ENCODE results near the gene ARPP21. TPM values are rescaled to one million over a fixed set of nuclear protein-coding genes. Genes with fewer than 3 reads are reported as not detected.

ARPP21 gene
- polyA plus RNA-seq, 1 of the 3 experiments (the other 2 are of a cell fraction), result 1.6 TPM

GRCh38 chr3:35647461-35647860 is 8.1 kb downstream of the ARPP21 start:
- TF ChIP-seq MAX (IDR thresholded peaks at IDR 0.05; ENCODE audit: low read depth), result no peak
- peaks cover 8% of the 10 kb centered on the region for H3F3A ChIP-seq (replicated peaks; ENCODE audit: insufficient read depth)
- H3K4me1 ChIP-seq (ENCODE audit: control insufficient read depth in 1 of 2, insufficient read depth in 2 of 2, low read depth in 1 of 2, low read length in 1 of 2), result peaks cover 0 to 14% of the 10 kb centered on the region in 2 experiments; a peak in 1 of 4 replicates
- ChIA-PET POLR2A (no interaction called here), CTCF (interaction anchor here (0.7 to 1.8 kb wide), 3 partner anchors 12 to 83 kb away, joined by 3 to 4 read pairs (median 3); no protein-coding TSS in a partner anchor)
- WGBS (ENCODE audit: low lambda C conversion rate), result 83% methylated on average over 4 of the region's 4 CpGs
- no peaks in the 10 kb centered on the region for H3K79me2 ChIP-seq (ENCODE audit: insufficient read depth)
- H3K9me3 ChIP-seq, result no peaks in the 10 kb centered on the region
- DNase-seq, result no peak
- no peaks in the 10 kb centered on the region for H4K20me1 ChIP-seq (ENCODE audit: insufficient read depth)
- H3K9ac ChIP-seq, result no peak overlapping the region
- no peak overlapping the region for H3K4me2 ChIP-seq
- no peaks in the 10 kb centered on the region for H3K27me3 ChIP-seq (ENCODE audit: insufficient read depth)
- no peaks in the 10 kb centered on the region for H3K9me2 ChIP-seq
- no peaks in the 10 kb centered on the region for H3K36me3 ChIP-seq (replicated peaks in 1 of 2; ENCODE audit: control insufficient read depth in 1 of 2, insufficient read depth in 2 of 2, low read length in 1 of 2)
- no peak overlapping the region for H3K4me3 ChIP-seq (ENCODE audit: low read depth in 2 of 2, low read length in 1 of 2)
- no peak overlapping the region for H2AFZ ChIP-seq (ENCODE audit: low read depth)
- H3K27ac ChIP-seq (ENCODE audit: low read depth in 2 of 2, low read length in 1 of 2), result no peak overlapping the region

GRCh38 chr3:35648347-35648746 is 9.0 kb downstream of the ARPP21 start:
- ChIA-PET CTCF (interaction anchor here (1.5 kb wide), 1 partner anchor 13 kb away, joined by 3 read pairs; no protein-coding TSS in a partner anchor), POLR2A (no interaction called here)

GRCh38 chr3:35649405-35649804 is 10.1 kb downstream of the ARPP21 start:
- H3K27ac ChIP-seq (ENCODE audit: low read depth in 2 of 2, low read length in 1 of 2), result no peak overlapping the region
- CTCF ChIA-PET, result interaction anchor here (1.1 to 1.9 kb wide), 2 partner anchors 9 to 10 kb away, joined by 5 to 6 read pairs; partner anchors contain the start of gene ARPP21
- DNase-seq, result no peak
- H3K4me3 ChIP-seq (ENCODE audit: low read depth in 2 of 2, low read length in 1 of 2), result no peak overlapping the region
- H3K4me2 ChIP-seq, result no peak overlapping the region
- no peaks in the 10 kb centered on the region for H3K9me2 ChIP-seq
- H3K79me2 ChIP-seq (ENCODE audit: insufficient read depth), result no peaks in the 10 kb centered on the region; the same call in 1 of the 2 replicates
- POLR2A ChIA-PET, result no interaction called here
- no peaks in the 10 kb centered on the region for H3K9me3 ChIP-seq
- no peaks in the 10 kb centered on the region for H3K36me3 ChIP-seq (replicated peaks in 1 of 2; ENCODE audit: control insufficient read depth in 1 of 2, insufficient read depth in 2 of 2, low read length in 1 of 2)
- no peak overlapping the region for H2AFZ ChIP-seq (ENCODE audit: low read depth)
- H3K4me1 ChIP-seq (ENCODE audit: control insufficient read depth in 1 of 2, insufficient read depth in 2 of 2, low read depth in 1 of 2, low read length in 1 of 2), result peaks cover 1 to 14% of the 10 kb centered on the region in 2 experiments; a peak in 1 of 4 replicates
- no peaks in the 10 kb centered on the region for H4K20me1 ChIP-seq (ENCODE audit: insufficient read depth)
- H3K9ac ChIP-seq, result no peak overlapping the region
- WGBS (ENCODE audit: low lambda C conversion rate), result 66% methylated on average over 2 of the region's 2 CpGs
- H3K27me3 ChIP-seq (ENCODE audit: insufficient read depth), result no peaks in the 10 kb centered on the region
- peaks cover 8% of the 10 kb centered on the region for H3F3A ChIP-seq (replicated peaks; ENCODE audit: insufficient read depth)
- TF ChIP-seq RXRA (IDR thresholded peaks at IDR 0.05; ENCODE audit: borderline replicate concordance, low read depth) (no peak), EP300 (IDR thresholded peaks at IDR 0.05; ENCODE audit: borderline replicate concordance in 1 of 2, low read depth in 1 of 2, low read length in 1 of 2) (no peak), RFX5 (IDR thresholded peaks at IDR 0.05; ENCODE audit: low read length) (no peak), GABPA (IDR thresholded peaks at IDR 0.05; ENCODE audit: low read depth) (no peak), CTCF (IDR thresholded peaks at IDR 0.05) (no peak), ZBTB33 (IDR thresholded peaks at IDR 0.05; ENCODE audit: borderline replicate concordance, low read depth) (no peak), TAF1 (IDR thresholded peaks at IDR 0.05; ENCODE audit: borderline replicate concordance, low read depth, low read length) (no peak), SMC3 (IDR thresholded peaks at IDR 0.05; ENCODE audit: low read depth, low read length) (no peak), TEAD4 (IDR thresholded peaks at IDR 0.05; ENCODE audit: borderline replicate concordance, insufficient read depth) (no peak), MEF2A (IDR thresholded peaks at IDR 0.05; ENCODE audit: borderline replicate concordance, low read depth) (no peak)

More at GRCh38 chr3:35648347-35648746, 9.0 kb downstream of the ARPP21 start:
- WGBS (ENCODE audit: low lambda C conversion rate), result 28% methylated on average over 2 of the region's 2 CpGs
- Histone ChIP-seq H4K20me1 (ENCODE audit: insufficient read depth) (no peaks in the 10 kb centered on the region), H3K27me3 (ENCODE audit: insufficient read depth) (no peaks in the 10 kb centered on the region), H3K9ac (no peak overlapping the region), H3K4me1 (ENCODE audit: control insufficient read depth in 1 of 2, insufficient read depth in 2 of 2, low read depth in 1 of 2, low read length in 1 of 2) (peaks cover 0 to 14% of the 10 kb centered on the region in 2 experiments; a peak in 1 of 4 replicates), H3K79me2 (ENCODE audit: insufficient read depth) (no peaks in the 10 kb centered on the region; the same call in 1 of the 2 replicates), H3K4me2 (peak overlapping the region; percentile 52), H3K9me3 (no peaks in the 10 kb centered on the region), H3K27ac (ENCODE audit: low read depth in 2 of 2, low read length in 1 of 2) (peak overlapping the region in 1 of 2 experiments; percentile 31; a peak in 1 of 4 replicates), H3F3A (replicated peaks; ENCODE audit: insufficient read depth) (peaks cover 8% of the 10 kb centered on the region), H3K36me3 (replicated peaks in 1 of 2; ENCODE audit: control insufficient read depth in 1 of 2, insufficient read depth in 2 of 2, low read length in 1 of 2) (no peaks in the 10 kb centered on the region), H2AFZ (ENCODE audit: low read depth) (no peak overlapping the region), H3K4me3 (ENCODE audit: low read depth in 2 of 2, low read length in 1 of 2) (no peak overlapping the region), H3K9me2 (no peaks in the 10 kb centered on the region)
- peak; percentile 17; the same call in 1 of the 2 replicates for TF ChIP-seq PBX3 (IDR thresholded peaks at IDR 0.05)
- no peak for TF ChIP-seq SIN3A (IDR thresholded peaks at IDR 0.05; ENCODE audit: borderline replicate concordance, low read depth, low read length)
- TF ChIP-seq FOSL2 (IDR thresholded peaks at IDR 0.05; ENCODE audit: borderline replicate concordance, low read depth), result peak; percentile 47; the same call in 1 of the 2 replicates
- no peak for TF ChIP-seq TCF12 (IDR thresholded peaks at IDR 0.05)
- TF ChIP-seq EP300 (IDR thresholded peaks at IDR 0.05; ENCODE audit: borderline replicate concordance in 1 of 2, low read depth in 1 of 2, low read length in 1 of 2), result 0 out of 4 replicates have a peak, but pooled peaks of 1 of the 2 experiments have one; percentile 25
- TF ChIP-seq JUND (IDR thresholded peaks at IDR 0.05), result 0 out of 2 replicates have a peak, but pooled peaks have one; percentile 7
- DNase-seq, result no peak

Data from SK-N-SH (cell line).